IMR-90 (cell line): ENCODE results near the gene CD164L2. TPM values are rescaled to one million over a fixed set of nuclear protein-coding genes. Genes with fewer than 3 reads are reported as not detected.

Source experiments
- ATAC-seq: fragments of 200-7000 bp; cut with Tn5 transposase; 2 replicates; pipeline ENCODE4 v1.9.1; 2020; ENCODE audit warnings: low read depth, mild to moderate bottlenecking, moderate library complexity
- BruUV-seq: library from RNA; stranded (reverse); fragments of 400-500 nt; replicated peaks from 2 replicates; lab custom pipeline; 2021; lab: Mats Ljungman, UMichigan
- CTCF ChIA-PET: fragments of 300-600 bp; formaldehyde crosslinking; extraction: SDS; loops from one replicate; lab custom pipeline; 2021; ENCODE audit warnings: antibody characterized with exemption; lab: Yijun Ruan, JAX
- POLR2A ChIA-PET: fragments of 300-600 bp; sonication (Branson Sonifier 250); formaldehyde crosslinking; loops from one replicate; lab custom pipeline; 2022; ENCODE audit warnings: antibody characterized with exemption; ENCODE audit not compliant: unreplicated experiment; lab: Charles Lee
- DNase-seq: peaks from one replicate; pipeline ENCODE4 v3.0.0; 2013
- H2AFZ ChIP-seq: replicated peaks from 2 replicates; pipeline ENCODE3; 2013; ENCODE audit warnings: low read length, mild to moderate bottlenecking; ENCODE audit not compliant: poor library complexity
- H2AK5ac ChIP-seq: 2 replicates; pipeline ENCODE4 v1.6.1; 2013; ENCODE audit warnings: low read depth, low read length, inconsistent platforms
- H2AK9ac ChIP-seq: replicated peaks from 2 replicates; pipeline ENCODE3; 2013; ENCODE audit warnings: mild to moderate bottlenecking, low read depth, low read length, moderate library complexity; ENCODE audit not compliant: poor library complexity
- H2BK120ac ChIP-seq: 2 replicates; pipeline ENCODE4 v1.6.1; 2013; ENCODE audit warnings: low read depth, low read length, inconsistent platforms
- H2BK15ac ChIP-seq: 3 replicates; pipeline ENCODE4 v1.6.1; 2013; ENCODE audit warnings: low read depth, low read length, inconsistent platforms
- H2BK20ac ChIP-seq: 2 replicates; pipeline ENCODE4 v1.6.1; 2013; ENCODE audit warnings: low read depth, mild to moderate bottlenecking, inconsistent platforms, low read length, moderate library complexity
- H2BK5ac ChIP-seq: 2 replicates; pipeline ENCODE4 v1.6.1; 2013; ENCODE audit warnings: mild to moderate bottlenecking, low read depth, low read length, inconsistent platforms; ENCODE audit not compliant: poor library complexity, severe bottlenecking
- H3K14ac ChIP-seq: replicated peaks from 2 replicates; pipeline ENCODE4 v1.6.1; 2013; ENCODE audit warnings: low read depth, low read length, inconsistent platforms
- H3K18ac ChIP-seq: 2 replicates; pipeline ENCODE4 v1.6.1; 2013; ENCODE audit warnings: low read depth, low read length, control low read depth
- H3K23ac ChIP-seq: 2 replicates; pipeline ENCODE4 v1.6.1; 2013; ENCODE audit warnings: low read depth, low read length, inconsistent platforms
- H3K27ac ChIP-seq: 2 replicates; pipeline ENCODE4 v1.5.1; 2013; ENCODE audit warnings: mild to moderate bottlenecking, control low read depth, low read length; ENCODE audit not compliant: insufficient read depth
- H3K27me3 ChIP-seq: 2 replicates; pipeline ENCODE4 v1.6.1; 2013; ENCODE audit warnings: low read length; ENCODE audit not compliant: control insufficient read depth, insufficient read depth
- H3K36me3 ChIP-seq: 2 replicates; pipeline ENCODE4 v1.6.1; 2013; ENCODE audit warnings: low read length, mixed read lengths; ENCODE audit not compliant: control insufficient read depth, insufficient read depth
- H3K4ac ChIP-seq: 2 replicates; pipeline ENCODE4 v1.6.1; 2013; ENCODE audit warnings: low read depth, low read length, inconsistent platforms
- H3K4me1 ChIP-seq: 2 replicates; pipeline ENCODE4 v1.6.1; 2013; ENCODE audit warnings: low read length, mixed read lengths; ENCODE audit not compliant: control insufficient read depth, insufficient read depth
- H3K4me2 ChIP-seq: 2 replicates; pipeline ENCODE4 v1.6.1; 2013; ENCODE audit warnings: low read depth, mild to moderate bottlenecking, control low read depth, low read length, moderate library complexity
- H3K4me3 ChIP-seq: 2 replicates; pipeline ENCODE4 v1.5.1; 2013; ENCODE audit warnings: low read depth, mild to moderate bottlenecking, control low read depth, low read length, moderate library complexity; ENCODE audit not compliant: insufficient read depth
- H3K56ac ChIP-seq: 2 replicates; pipeline ENCODE4 v1.6.1; 2013; ENCODE audit warnings: low read length, inconsistent platforms; ENCODE audit not compliant: insufficient read depth; ENCODE audit errors: extremely low read depth
- H3K79me1 ChIP-seq, 2 experiments: 2 replicates each; pipeline ENCODE4 v1.6.1; 2013; ENCODE audit warnings: low read length in 2 of 2, inconsistent platforms in 1 of 2, low read depth in 1 of 2
- H3K9ac ChIP-seq: 2 replicates; pipeline ENCODE4 v1.6.1; 2013; ENCODE audit warnings: low read depth, low read length, control low read depth
- H3K9me1 ChIP-seq: 2 replicates; pipeline ENCODE4 v1.6.1; 2013; ENCODE audit warnings: low read length, inconsistent platforms; ENCODE audit not compliant: insufficient read depth
- H3K9me3 ChIP-seq: 2 replicates; pipeline ENCODE4 v1.6.1; 2013; ENCODE audit warnings: low read length; ENCODE audit not compliant: control insufficient read depth, insufficient read depth
- H4K20me1 ChIP-seq: 2 replicates; pipeline ENCODE4 v1.6.1; 2013; ENCODE audit warnings: low read length, inconsistent platforms; ENCODE audit not compliant: insufficient read depth
- H4K5ac ChIP-seq: 2 replicates; pipeline ENCODE4 v1.6.1; 2013; ENCODE audit warnings: mild to moderate bottlenecking, low read depth, low read length, control low read depth
- H4K8ac ChIP-seq, 2 experiments: 2 replicates each; pipeline ENCODE4 v1.6.1; 2013; ENCODE audit warnings: low read depth in 2 of 2, low read length in 2 of 2, control low read depth in 1 of 2, inconsistent platforms in 1 of 2
- H4K91ac ChIP-seq: 2 replicates; pipeline ENCODE4 v1.6.1; 2013; ENCODE audit warnings: low read depth, low read length, inconsistent platforms; ENCODE audit not compliant: insufficient read depth
- BHLHE40 ChIP-seq: fragments of 150-350 bp; IDR thresholded peaks from 2 replicates; pipeline ENCODE4 v1.6.1; 2016; ENCODE audit warnings: mild to moderate bottlenecking, low read depth, low read length
- MAFK ChIP-seq: IDR thresholded peaks from 2 replicates; pipeline ENCODE4 v1.6.1; 2012; ENCODE audit warnings: low read depth, low read length, improper control_type of control experiment
- MAZ ChIP-seq: IDR thresholded peaks from 2 replicates; pipeline ENCODE4 v1.6.1; 2012; ENCODE audit warnings: low read depth, mild to moderate bottlenecking, low read length, improper control_type of control experiment, moderate library complexity, borderline replicate concordance
- NFE2L2 ChIP-seq: fragments of 150-350 bp; IDR thresholded peaks from 2 replicates; pipeline ENCODE4 v1.6.1; 2016; ENCODE audit warnings: low read depth, mild to moderate bottlenecking, low read length
- SMC3 ChIP-seq: fragments of 150-350 bp; IDR thresholded peaks from 2 replicates; pipeline ENCODE4 v1.6.1; 2016; ENCODE audit warnings: low read depth, mild to moderate bottlenecking, antibody characterized with exemption, low read length, moderate library complexity
- USF2 ChIP-seq: fragments of 150-350 bp; IDR thresholded peaks from 2 replicates; pipeline ENCODE4 v1.6.1; 2017; ENCODE audit warnings: mild to moderate bottlenecking, antibody characterized with exemption, low read length, low read depth
- WGBS, 2 experiments: methylation state at CpG; one replicate each; pipeline versions ENCODE4 v1.1.5 to v1.1.7; 2013; ENCODE audit warnings: missing lambda C conversion rate in 2 of 2; ENCODE audit not compliant: insufficient read length in 1 of 2; ENCODE audit errors: extremely low coverage in 2 of 2; 5-methylcytosine and 5-hydroxymethylcytosine counted together
- dilution Hi-C: fragments of 300-500 bp; cut with HindIII; formaldehyde crosslinking; loops from one replicate; pipeline ENCODE4 v1.14.3; 2018; ENCODE audit warnings: low sequenced_read_pairs; ENCODE audit not compliant: unreplicated experiment
- in situ Hi-C: fragments of 300-500 bp; cut with MboI; formaldehyde crosslinking; loops from 3 replicates; pipeline ENCODE4 v1.14.3; 2019; ENCODE audit warnings: low sequenced_read_pairs, inconsistent platforms, mixed read lengths
- intact Hi-C: fragments of 100-400 bp; cut with micrococcal nuclease; formaldehyde crosslinking; loops from 2 replicates; pipeline ENCODE4 v1.10.0; 2022
- polyA plus RNA-seq, 3 experiments: library from polyadenylated mRNA; depleted of rRNA; stranded (reverse); fragments of >200 nt; gene quantifications; 2 replicates each; pipeline ENCODE4 v1.2.3, GENCODE V29; 2012; ENCODE audit warnings: low replicate concordance in 1 of 3
- total RNA-seq: library from RNA; depleted of rRNA; stranded (reverse); fragments of >200 nt; gene quantifications from 2 replicates; pipeline ENCODE4 v1.2.3, GENCODE V29; 2012
- TF ChIP-seq, protein P1 (sequence below): fragments of 150-350 bp; IDR thresholded peaks from 2 replicates; pipeline ENCODE4 v1.6.1; 2016; ENCODE audit warnings: low read depth, mild to moderate bottlenecking, low read length, moderate library complexity, borderline replicate concordance

CD164L2 gene
- total and polyA plus RNA-seq, 2 of the 4 experiments (the other 2 are of a cell fraction) = not detected

DNA sequence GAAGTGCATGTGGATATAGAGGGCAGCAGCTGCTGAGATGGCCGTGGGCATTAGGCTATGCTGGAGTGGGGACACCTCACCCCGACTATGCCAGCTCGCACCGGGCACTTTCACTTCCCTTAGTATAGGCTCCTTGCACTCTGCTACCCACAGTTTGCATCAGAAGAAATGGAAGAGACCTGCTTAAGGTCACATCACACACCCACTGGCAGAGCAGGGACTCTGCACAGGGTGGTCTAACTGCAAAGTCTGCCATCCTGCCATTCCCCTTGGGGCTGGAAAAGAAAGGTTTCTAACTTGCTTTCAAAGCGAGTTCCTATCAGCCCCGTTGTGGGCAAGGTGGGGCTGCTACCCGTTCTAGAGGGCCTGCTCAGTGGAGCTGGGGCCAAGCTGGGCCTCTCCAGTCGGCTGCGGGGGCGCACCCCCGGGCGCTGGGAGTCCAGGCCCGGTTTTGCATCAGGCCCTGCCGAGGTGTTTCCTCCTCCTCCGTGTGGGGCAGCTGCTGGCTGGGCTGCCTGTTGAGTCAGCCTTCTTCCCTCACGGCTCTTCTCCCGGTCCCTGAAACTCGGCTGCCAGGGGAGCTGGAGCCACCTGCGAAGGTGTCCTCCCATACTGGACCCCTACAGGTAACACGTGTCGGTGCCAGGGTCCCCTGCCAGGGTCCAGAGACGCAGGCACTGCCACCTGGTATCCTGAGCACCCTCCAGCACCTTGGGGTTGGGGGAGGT is 41.4 kb downstream of the CD164L2 start, which contains the start of gene SYTL1:
SYTL1 (plus strand) TSS at position 498 of the 728 bp plus-strand sequence. CDS start 3,313 bp downstream, outside the sequence.
- H2AFZ ChIP-seq = peak within 1 kb of the TSS; percentile 90
- WGBS, 2 experiments = 14% methylated on average over 3 of the region's 22 CpGs; no CpG with 5 or more reads in 1 of the 2 experiments

More for the DNA sequence above, 41.4 kb downstream of the CD164L2 start, which contains the start of gene SYTL1:
- no peaks in the 10 kb centered on the region for H4K20me1 ChIP-seq
- no peak within 1 kb of the TSS for H3K56ac ChIP-seq
- H2AK5ac ChIP-seq = peak within 1 kb of the TSS; percentile 68
- 0 out of 2 replicates have a peak within 1 kb of the TSS, but pooled peaks have one; percentile 8 for H3K18ac ChIP-seq
- intact Hi-C loops = no loop called here
- H3K27me3 ChIP-seq = no peaks in the 10 kb centered on the region
- H3K4me1 ChIP-seq = peaks cover 14% of the 10 kb centered on the region
- no peak within 1 kb of the TSS for H3K23ac ChIP-seq
- H3K4ac ChIP-seq = peak within 1 kb of the TSS; percentile 31; the same call in 1 of the 2 replicates
- in situ Hi-C loops = no loop called here
- H2BK20ac ChIP-seq = peak within 1 kb of the TSS; percentile 29; the same call in 1 of the 2 replicates
- no peaks in the 10 kb centered on the region for H3K79me1 ChIP-seq
- dilution Hi-C loops = no loop called here
- peak within 1 kb of the TSS in 1 of 2 experiments; percentile 81; a peak in 3 of 4 replicates for H4K8ac ChIP-seq
- peak; percentile 92 for ATAC-seq
- H2AK9ac ChIP-seq = peak within 1 kb of the TSS; percentile 83
- H3K36me3 ChIP-seq = peaks cover 3% of the 10 kb centered on the region; the same call in 1 of the 2 replicates
- no peak within 1 kb of the TSS for H3K4me3 ChIP-seq
- TF ChIP-seq USF2 = peak; percentile 37
- peak; percentile 77 for TF ChIP-seq MAZ
- TF ChIP-seq MAFK = peak; percentile 21; the same call in 1 of the 2 replicates
- no peak for TF ChIP-seq NFE2L2
- TF ChIP-seq, protein P1, sequence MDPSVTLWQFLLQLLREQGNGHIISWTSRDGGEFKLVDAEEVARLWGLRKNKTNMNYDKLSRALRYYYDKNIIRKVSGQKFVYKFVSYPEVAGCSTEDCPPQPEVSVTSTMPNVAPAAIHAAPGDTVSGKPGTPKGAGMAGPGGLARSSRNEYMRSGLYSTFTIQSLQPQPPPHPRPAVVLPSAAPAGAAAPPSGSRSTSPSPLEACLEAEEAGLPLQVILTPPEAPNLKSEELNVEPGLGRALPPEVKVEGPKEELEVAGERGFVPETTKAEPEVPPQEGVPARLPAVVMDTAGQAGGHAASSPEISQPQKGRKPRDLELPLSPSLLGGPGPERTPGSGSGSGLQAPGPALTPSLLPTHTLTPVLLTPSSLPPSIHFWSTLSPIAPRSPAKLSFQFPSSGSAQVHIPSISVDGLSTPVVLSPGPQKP = no peak
- no peak for TF ChIP-seq SMC3
- TF ChIP-seq BHLHE40 = no peak
- H4K5ac ChIP-seq = peak within 1 kb of the TSS; percentile 16
- no peaks in the 10 kb centered on the region for H3K9me3 ChIP-seq
- H3K4me2 ChIP-seq = peak within 1 kb of the TSS; percentile 53; the same call in 1 of the 2 replicates
- BruUV-seq = no TSS peak
- peak; percentile 67 for DNase-seq
- H3K14ac ChIP-seq = peak within 1 kb of the TSS; percentile 20; the same call in 1 of the 2 replicates
- peaks cover 7% of the 10 kb centered on the region; the same call in 1 of the 2 replicates for H3K9me1 ChIP-seq
- no peak within 1 kb of the TSS for H3K27ac ChIP-seq
- POLR2A ChIA-PET = no interaction called here
- H2BK5ac ChIP-seq = no peak within 1 kb of the TSS
- no peak within 1 kb of the TSS for H3K9ac ChIP-seq
- H2BK120ac ChIP-seq = peak within 1 kb of the TSS; percentile 58
- H2BK15ac ChIP-seq = peak within 1 kb of the TSS; percentile 38; the same call in 1 of the 3 replicates
- CTCF ChIA-PET = interaction anchor here (0.6 kb wide), 1 partner anchor 1660 kb away, joined by 3 read pairs; no protein-coding TSS in a partner anchor
- H4K91ac ChIP-seq = peak within 1 kb of the TSS; percentile 45; the same call in 1 of the 2 replicates
